GM10266 (cell line): ENCODE results near the gene PRR14L.

ENCODE experiments used
- DNase-seq: peaks from one replicate; pipeline ENCODE4 v3.0.0; 2012; ENCODE audit errors: extremely low spot score
- CTCF ChIP-seq: IDR thresholded peaks from 2 replicates; pipeline ENCODE4 v1.5.1; 2012; ENCODE audit warnings: mild to moderate bottlenecking, low read depth; ENCODE audit not compliant: control insufficient read depth, insufficient read depth; ENCODE audit errors: missing control alignments

Gene PRR14L

GRCh38 chr22:31654408-31654807 is 95.5 kb downstream of the PRR14L start:
- no peak for DNase-seq

GRCh38 chr22:31653944-31654343 is 96.0 kb downstream of the PRR14L start:
- TF ChIP-seq CTCF: no peak
- DNase-seq: no peak

More at GRCh38 chr22:31654408-31654807, 95.5 kb downstream of the PRR14L start:
- no peak for TF ChIP-seq CTCF

- DNase-seq: no peak
- TF ChIP-seq CTCF: no peak
Measured at GRCh38 chr22:31652911-31653684, 96.8 kb downstream of the PRR14L start.

GRCh38 chr22:31652088-31652487 is 97.8 kb downstream of the PRR14L start:
- TF ChIP-seq CTCF: no peak
- no peak for DNase-seq

- DNase-seq: no peak
- TF ChIP-seq CTCF: no peak
Measured at GRCh38 chr22:31651664-31652063, 98.3 kb downstream of the PRR14L start.

- no peak for DNase-seq
Measured at GRCh38 chr22:31650391-31650790, 99.5 kb downstream of the PRR14L start.

More at GRCh38 chr22:31650391-31650790, 99.5 kb downstream of the PRR14L start:
- no peak for TF ChIP-seq CTCF
